Measurements from ENCODE around the gene SRRM3. TPM values are rescaled to one million over a fixed set of nuclear protein-coding genes. Genes with fewer than 3 reads are reported as not detected.

Gene SRRM3
- total and polyA plus RNA-seq, 9 of the 15 experiments (the other 6 are each of a cell fraction or from before 2014, with no cell fraction given): 0.04 to 0.91 (median 0.46) TPM; not detected in 2

GRCh38 chr7:76300166-76300731, 98.6 kb downstream of the SRRM3 start:
- FAIRE-seq (no peak), DNase-seq (ENCODE audit: extremely low read depth in 1 of 4, low spot score in 3 of 4) (no peak), ATAC-seq (no peak)
- Histone ChIP-seq H3K27ac (ENCODE audit: extremely low read depth, low read depth, low read length) (no peak overlapping the region), H3K27me3 (ENCODE audit: control insufficient read depth in 2 of 2, insufficient read depth in 2 of 2, low read length in 2 of 2) (no peaks in the 10 kb centered on the region), H3K4me2 (ENCODE audit: insufficient read depth, low read length) (no peak overlapping the region), H3K9me3 (replicated peaks; ENCODE audit: control insufficient read depth, insufficient read depth, low read depth, low read length) (no peaks in the 10 kb centered on the region), H3K4me3 (no peak overlapping the region), H3K9ac (ENCODE audit: insufficient read depth in 1 of 2, low read depth in 2 of 2, low read length in 2 of 2) (no peak overlapping the region), H3K79me2 (ENCODE audit: control insufficient read depth, insufficient read depth, low read length) (peaks cover 25% of the 10 kb centered on the region), H4K20me1 (replicated peaks; ENCODE audit: control insufficient read depth, insufficient read depth, low read length) (no peaks in the 10 kb centered on the region), H3K36me3 (ENCODE audit: control insufficient read depth, insufficient read depth, low read length) (peaks cover 13% of the 10 kb centered on the region), H3K9me1 (ENCODE audit: control insufficient read depth, insufficient read depth, low read length) (no peaks in the 10 kb centered on the region), H3K4me1 (replicated peaks in 1 of 2; ENCODE audit: control insufficient read depth in 2 of 2, insufficient read depth in 2 of 2, low read length in 2 of 2) (peaks cover 20 to 54% of the 10 kb centered on the region in 2 experiments), H2AFZ (ENCODE audit: low read depth, low read length) (no peak overlapping the region)
- ChIA-PET CTCF (ENCODE audit: low intra/inter-chr PET ratio) (no interaction called here), POLR2A (no interaction called here)
- intact Hi-C loops (cut with micrococcal nuclease): no loop called here
- WGBS (ENCODE audit: insufficient coverage, low coverage, missing lambda C conversion rate): 43% methylated on average over 7 of the region's 7 CpGs
- BruUV-seq (replicated peaks): no TSS peak
- in situ Hi-C loops (cut with MboI): no loop called here
- TF ChIP-seq TBP (optimal IDR thresholded peaks at IDR 0.05; ENCODE audit: low read depth, low read length): no peak
- no peak for TF ChIP-seq NFIX (CRISPR knock-in tag; IDR thresholded peaks at IDR 0.05; ENCODE audit: low read depth)
- no peak for TF ChIP-seq FOXP1 (CRISPR knock-in tag; IDR thresholded peaks at IDR 0.05)
- no peak for TF ChIP-seq ELF1 (tag; IDR thresholded peaks at IDR 0.05)
- no peak for TF ChIP-seq THRB (CRISPR knock-in tag; conservative IDR thresholded peaks at IDR 0.05)
- no peak for TF ChIP-seq RNF219 (CRISPR knock-in tag; IDR thresholded peaks at IDR 0.05)
- peak; percentile 92 for TF ChIP-seq ZKSCAN3 (CRISPR knock-in tag; IDR thresholded peaks at IDR 0.05)
- TF ChIP-seq FOSL1 (tag; conservative IDR thresholded peaks at IDR 0.05): no peak; the same call in 1 of the 2 replicates
- TF ChIP-seq ZNF324 (CRISPR knock-in tag; IDR thresholded peaks at IDR 0.05): no peak
- no peak for TF ChIP-seq ELK3 (CRISPR knock-in tag; IDR thresholded peaks at IDR 0.05)
- TF ChIP-seq TGIF2 (CRISPR knock-in tag; IDR thresholded peaks at IDR 0.05): no peak
- no peak for TF ChIP-seq ZNF134 (CRISPR knock-in tag; conservative IDR thresholded peaks at IDR 0.05)
- no peak for TF ChIP-seq HMG20B (CRISPR knock-in tag; IDR thresholded peaks at IDR 0.05)
- no peak for TF ChIP-seq E2F4 (CRISPR knock-in tag; IDR thresholded peaks at IDR 0.05; ENCODE audit: low read depth)
- TF ChIP-seq KDM1A (IDR thresholded peaks at IDR 0.05): 0 out of 4 replicates have a peak, but pooled peaks have one; percentile 10 to 11
- no peak for TF ChIP-seq MAZ (CRISPR knock-in tag; conservative IDR thresholded peaks at IDR 0.05 in 1 of 2, IDR thresholded peaks at IDR 0.05 in 1 of 2)
- TF ChIP-seq TRIM24 (IDR thresholded peaks at IDR 0.05): 0 out of 4 replicates have a peak, but pooled peaks of 1 of the 2 experiments have one; percentile 9
- TF ChIP-seq EWSR1 (IDR thresholded peaks at IDR 0.05; ENCODE audit: borderline replicate concordance, low read depth, partially characterized antibody): no peak

Data from K562 (cell line).